Measurements from ENCODE around the gene LRRC27.

The LRRC27 gene

DNA sequence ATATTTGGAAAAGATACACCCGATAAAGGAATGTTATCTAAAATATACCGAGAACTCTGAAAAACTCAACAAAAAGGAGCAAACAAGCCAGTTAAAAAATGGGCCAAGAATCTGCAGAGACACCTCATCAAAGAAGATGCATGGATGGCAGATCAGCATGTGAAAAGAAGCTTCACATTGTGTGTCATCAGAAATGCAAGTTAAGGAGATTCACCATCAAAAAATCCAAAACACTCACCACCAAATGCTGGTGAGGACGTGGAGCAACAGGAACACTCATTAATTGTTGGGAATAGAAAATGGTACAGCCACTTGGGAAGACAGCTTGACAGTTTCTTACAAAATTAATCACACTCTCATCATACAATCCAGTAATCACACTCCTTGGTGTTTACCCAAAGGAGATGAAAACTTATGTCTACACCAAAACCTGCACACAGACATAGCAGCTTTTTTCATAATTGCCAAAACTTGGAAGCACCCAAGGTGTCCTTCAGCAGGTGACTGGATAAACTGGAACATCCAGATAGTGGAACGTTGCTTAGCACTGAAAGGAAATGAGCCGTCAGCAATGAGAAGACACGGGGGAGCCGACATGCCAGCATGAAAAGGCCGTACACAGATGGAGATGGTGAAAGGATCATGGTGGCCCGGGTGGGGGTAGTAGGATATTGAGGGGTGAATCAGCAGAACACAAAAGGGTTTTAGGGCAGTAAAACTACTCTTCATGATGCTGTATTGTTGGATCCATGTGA is 37.1 kb downstream of the LRRC27 start:
- Histone ChIP-seq H3K27ac (ENCODE audit: low read length, poor library complexity, severe bottlenecking) (no peak overlapping the region), H3K4ac (ENCODE audit: low read depth in 1 of 2, low read length in 2 of 2) (no peak overlapping the region), H2BK12ac (ENCODE audit: low read length in 2 of 2) (no peak overlapping the region), H3K4me1 (ENCODE audit: control insufficient read depth, insufficient read depth, low read depth, low read length) (peaks cover 2% of the 10 kb centered on the region), H2AK5ac (ENCODE audit: low read length, severe bottlenecking) (no peak overlapping the region), H3K4me3 (ENCODE audit: insufficient read depth in 1 of 2, low read depth in 1 of 2, low read length in 2 of 2) (no peak overlapping the region), H3K79me1 (replicated peaks; ENCODE audit: low read length, poor library complexity, severe bottlenecking) (no peaks in the 10 kb centered on the region), H2AFZ (ENCODE audit: low read depth, low read length) (no peak overlapping the region), H2BK5ac (ENCODE audit: low read depth, low read length, poor library complexity, severe bottlenecking) (no peak overlapping the region), H2BK15ac (ENCODE audit: low read depth, poor library complexity, severe bottlenecking) (no peak overlapping the region), H2BK120ac (ENCODE audit: low read depth, low read length) (no peak overlapping the region), H3K14ac (ENCODE audit: low read length in 2 of 2) (no peak overlapping the region), H3K9ac (ENCODE audit: low read length) (no peak overlapping the region), H3K23ac (ENCODE audit: low read length in 2 of 2) (no peak overlapping the region), H4K91ac (ENCODE audit: low read length) (no peak overlapping the region), H3K27me3 (ENCODE audit: control insufficient read depth in 1 of 2, insufficient read depth in 1 of 2, low read length in 2 of 2) (no peaks in the 10 kb centered on the region), H3K18ac (ENCODE audit: low read depth in 1 of 2, low read length in 2 of 2) (no peak overlapping the region), H3K9me3 (ENCODE audit: control insufficient read depth, low read length) (no peaks in the 10 kb centered on the region), H4K8ac (ENCODE audit: low read length) (no peak overlapping the region), H3K36me3 (ENCODE audit: control insufficient read depth in 1 of 2, insufficient read depth in 2 of 2, low read depth in 1 of 2, low read length in 2 of 2) (peaks cover 19 to 33% of the 10 kb centered on the region in 2 experiments), H3K4me2 (ENCODE audit: low read length, poor library complexity, severe bottlenecking) (no peak overlapping the region)
- no peak for DNase-seq
- WGBS = 87% methylated on average over 9 of the region's 9 CpGs

DNA sequence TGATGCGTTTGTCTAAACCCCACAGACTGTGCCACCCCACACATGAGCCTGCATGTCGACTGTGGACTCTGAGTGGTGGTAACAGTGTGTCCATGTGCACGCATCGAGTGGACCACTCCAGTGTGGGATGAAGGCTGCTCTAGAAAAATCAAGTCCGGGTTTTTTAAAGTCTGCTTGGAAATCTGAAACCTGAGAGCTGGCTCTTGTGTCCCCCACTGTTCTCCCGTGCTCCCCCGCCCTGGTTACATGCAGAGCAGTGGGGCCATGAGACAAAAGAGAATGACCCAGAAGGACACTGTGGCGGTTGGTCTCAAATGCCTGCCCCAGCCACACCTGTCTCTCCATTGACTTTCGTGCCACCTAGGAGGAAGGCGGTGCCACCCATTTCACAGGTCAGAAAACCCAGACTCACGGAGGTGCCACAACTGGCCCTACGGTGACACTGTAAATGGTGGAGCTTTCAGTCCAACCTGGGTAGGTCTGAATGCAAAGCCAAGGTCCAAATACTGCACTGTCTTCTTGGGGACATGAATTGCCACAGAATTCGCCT is 37.7 kb downstream of the LRRC27 start:
- Histone ChIP-seq H2AFZ (ENCODE audit: low read depth, low read length) (no peak overlapping the region), H3K27me3 (ENCODE audit: control insufficient read depth in 1 of 2, insufficient read depth in 1 of 2, low read length in 2 of 2) (no peaks in the 10 kb centered on the region), H3K4me1 (ENCODE audit: control insufficient read depth, insufficient read depth, low read depth, low read length) (peaks cover 2% of the 10 kb centered on the region), H3K14ac (ENCODE audit: low read length in 2 of 2) (no peak overlapping the region), H3K18ac (ENCODE audit: low read depth in 1 of 2, low read length in 2 of 2) (no peak overlapping the region), H3K4me3 (ENCODE audit: insufficient read depth in 1 of 2, low read depth in 1 of 2, low read length in 2 of 2) (no peak overlapping the region), H3K79me1 (replicated peaks; ENCODE audit: low read length, poor library complexity, severe bottlenecking) (no peaks in the 10 kb centered on the region), H3K4ac (ENCODE audit: low read depth in 1 of 2, low read length in 2 of 2) (no peak overlapping the region), H2BK15ac (ENCODE audit: low read depth, poor library complexity, severe bottlenecking) (no peak overlapping the region), H2BK5ac (ENCODE audit: low read depth, low read length, poor library complexity, severe bottlenecking) (no peak overlapping the region), H3K4me2 (ENCODE audit: low read length, poor library complexity, severe bottlenecking) (no peak overlapping the region), H3K27ac (ENCODE audit: low read length, poor library complexity, severe bottlenecking) (no peak overlapping the region), H2BK12ac (ENCODE audit: low read length in 2 of 2) (no peak overlapping the region), H4K8ac (ENCODE audit: low read length) (no peak overlapping the region), H3K23ac (ENCODE audit: low read length in 2 of 2) (no peak overlapping the region), H3K36me3 (ENCODE audit: control insufficient read depth in 1 of 2, insufficient read depth in 2 of 2, low read depth in 1 of 2, low read length in 2 of 2) (peaks cover 13 to 26% of the 10 kb centered on the region in 2 experiments), H4K91ac (ENCODE audit: low read length) (no peak overlapping the region), H2BK120ac (ENCODE audit: low read depth, low read length) (no peak overlapping the region), H3K9ac (ENCODE audit: low read length) (no peak overlapping the region), H2AK5ac (ENCODE audit: low read length, severe bottlenecking) (no peak overlapping the region), H3K9me3 (ENCODE audit: control insufficient read depth, low read length) (no peaks in the 10 kb centered on the region)
- WGBS = 97% methylated on average over 12 of the region's 13 CpGs
- no peak for DNase-seq

- Histone ChIP-seq H3K27ac (ENCODE audit: low read length, poor library complexity, severe bottlenecking) (no peak overlapping the region), H2AFZ (ENCODE audit: low read depth, low read length) (no peak overlapping the region), H3K27me3 (ENCODE audit: control insufficient read depth in 1 of 2, insufficient read depth in 1 of 2, low read length in 2 of 2) (no peaks in the 10 kb centered on the region), H3K4ac (ENCODE audit: low read depth in 1 of 2, low read length in 2 of 2) (no peak overlapping the region), H3K36me3 (ENCODE audit: control insufficient read depth in 1 of 2, insufficient read depth in 2 of 2, low read depth in 1 of 2, low read length in 2 of 2) (peaks cover 10 to 23% of the 10 kb centered on the region in 2 experiments), H3K23ac (ENCODE audit: low read length in 2 of 2) (no peak overlapping the region), H3K18ac (ENCODE audit: low read depth in 1 of 2, low read length in 2 of 2) (no peak overlapping the region), H2BK15ac (ENCODE audit: low read depth, poor library complexity, severe bottlenecking) (peak overlapping the region; percentile 2), H3K79me1 (replicated peaks; ENCODE audit: low read length, poor library complexity, severe bottlenecking) (no peaks in the 10 kb centered on the region), H3K4me3 (ENCODE audit: insufficient read depth in 1 of 2, low read depth in 1 of 2, low read length in 2 of 2) (no peak overlapping the region), H3K9ac (ENCODE audit: low read length) (no peak overlapping the region), H3K9me3 (ENCODE audit: control insufficient read depth, low read length) (no peaks in the 10 kb centered on the region), H3K14ac (ENCODE audit: low read length in 2 of 2) (no peak overlapping the region), H3K4me2 (ENCODE audit: low read length, poor library complexity, severe bottlenecking) (no peak overlapping the region), H2AK5ac (ENCODE audit: low read length, severe bottlenecking) (no peak overlapping the region), H2BK120ac (ENCODE audit: low read depth, low read length) (no peak overlapping the region), H2BK12ac (ENCODE audit: low read length in 2 of 2) (no peak overlapping the region), H4K8ac (ENCODE audit: low read length) (peak overlapping the region; percentile 38), H4K91ac (ENCODE audit: low read length) (no peak overlapping the region), H3K4me1 (ENCODE audit: control insufficient read depth, insufficient read depth, low read depth, low read length) (peaks cover 3% of the 10 kb centered on the region), H2BK5ac (ENCODE audit: low read depth, low read length, poor library complexity, severe bottlenecking) (no peak overlapping the region)
- no peak for DNase-seq
- 96% methylated on average over 31 of the region's 31 CpGs for WGBS
Measured at GRCh38 chr10:132370426-132371340, 38.7 kb downstream of the LRRC27 start.

DNA sequence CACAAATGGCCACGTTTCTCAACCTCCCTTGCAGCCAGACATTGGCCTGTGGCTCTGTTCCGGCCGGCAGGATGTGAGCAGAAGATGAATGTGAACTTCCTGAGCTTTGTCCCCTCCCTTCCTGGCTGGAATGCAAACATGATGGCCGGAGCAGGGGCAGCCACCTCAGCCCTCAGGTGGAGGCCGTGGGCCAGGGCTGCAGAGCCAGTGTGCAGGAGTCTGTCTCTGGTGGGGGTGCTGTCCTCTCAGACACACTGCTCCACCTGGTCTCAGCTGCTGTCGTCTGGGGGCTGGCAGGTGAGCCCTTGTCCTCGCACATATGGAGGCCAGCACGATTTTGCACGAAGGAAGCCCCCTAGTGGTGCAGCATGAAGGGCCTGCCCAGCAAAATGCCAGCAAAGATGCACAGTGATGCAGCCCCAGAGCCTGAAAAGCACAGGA is 39.7 kb downstream of the LRRC27 start:
- no peaks in the 10 kb centered on the region for H3K27me3 ChIP-seq (ENCODE audit: control insufficient read depth in 1 of 2, insufficient read depth in 1 of 2, low read length in 2 of 2)
- no peaks in the 10 kb centered on the region for H3K9me3 ChIP-seq (ENCODE audit: control insufficient read depth, low read length)
- no peak overlapping the region for H3K9ac ChIP-seq (ENCODE audit: low read length)
- no peak overlapping the region for H2AFZ ChIP-seq (ENCODE audit: low read depth, low read length)
- no peak overlapping the region for H4K8ac ChIP-seq (ENCODE audit: low read length)
- H2BK15ac ChIP-seq (ENCODE audit: low read depth, poor library complexity, severe bottlenecking) = no peak overlapping the region
- no peak overlapping the region for H3K23ac ChIP-seq (ENCODE audit: low read length in 2 of 2)
- no peak overlapping the region for H2BK12ac ChIP-seq (ENCODE audit: low read length in 2 of 2)
- H2BK120ac ChIP-seq (ENCODE audit: low read depth, low read length) = no peak overlapping the region
- no peak overlapping the region for H4K91ac ChIP-seq (ENCODE audit: low read length)
- H3K4me3 ChIP-seq (ENCODE audit: insufficient read depth in 1 of 2, low read depth in 1 of 2, low read length in 2 of 2) = no peak overlapping the region
- no peak overlapping the region for H2AK5ac ChIP-seq (ENCODE audit: low read length, severe bottlenecking)
- peaks cover 4 to 14% of the 10 kb centered on the region in 2 experiments for H3K36me3 ChIP-seq (ENCODE audit: control insufficient read depth in 1 of 2, insufficient read depth in 2 of 2, low read depth in 1 of 2, low read length in 2 of 2)
- H2BK5ac ChIP-seq (ENCODE audit: low read depth, low read length, poor library complexity, severe bottlenecking) = no peak overlapping the region
- no peak for DNase-seq
- no peak overlapping the region for H3K18ac ChIP-seq (ENCODE audit: low read depth in 1 of 2, low read length in 2 of 2)
- WGBS = 69% methylated on average over 9 of the region's 9 CpGs
- peaks cover 6% of the 10 kb centered on the region for H3K4me1 ChIP-seq (ENCODE audit: control insufficient read depth, insufficient read depth, low read depth, low read length)
- peak overlapping the region in 1 of 2 experiments; percentile 29 for H3K14ac ChIP-seq (ENCODE audit: low read length in 2 of 2)
- no peak overlapping the region for H3K4me2 ChIP-seq (ENCODE audit: low read length, poor library complexity, severe bottlenecking)
- no peak overlapping the region for H3K27ac ChIP-seq (ENCODE audit: low read length, poor library complexity, severe bottlenecking)
- H3K4ac ChIP-seq (ENCODE audit: low read depth in 1 of 2, low read length in 2 of 2) = no peak overlapping the region
- no peaks in the 10 kb centered on the region for H3K79me1 ChIP-seq (replicated peaks; ENCODE audit: low read length, poor library complexity, severe bottlenecking)

Measured in mesenchymal stem cell (in vitro differentiated cells and primary cell).